GM19452 (cell line): Measurements from ENCODE around the gene KIRREL1.

Experiments
- ATAC-seq: cut with Tn5 transposase; IDR thresholded peaks from one replicate; pipeline ENCODE4 v1.9.1; 2021; ENCODE audit not compliant: unreplicated experiment

The KIRREL1 gene

GRCh38 chr1:158027508-158027907 is 34.1 kb downstream of the KIRREL1 start:
- no peak for ATAC-seq

- ATAC-seq, result no peak
Measured at GRCh38 chr1:158028969-158029368, 35.5 kb downstream of the KIRREL1 start.

GRCh38 chr1:158035014-158035413 is 41.6 kb downstream of the KIRREL1 start:
- no peak for ATAC-seq

GRCh38 chr1:158035976-158036583 is 42.6 kb downstream of the KIRREL1 start:
- ATAC-seq, result no peak

- no peak for ATAC-seq
Measured at GRCh38 chr1:158037008-158037865, 43.8 kb downstream of the KIRREL1 start.

- ATAC-seq, result no peak
Measured at GRCh38 chr1:158037866-158038359, 44.5 kb downstream of the KIRREL1 start.

- ATAC-seq, result no peak
Measured at GRCh38 chr1:158038793-158039192, 45.3 kb downstream of the KIRREL1 start.

GRCh38 chr1:158039380-158039779 is 45.9 kb downstream of the KIRREL1 start:
- no peak for ATAC-seq

GRCh38 chr1:158040323-158040722 is 46.9 kb downstream of the KIRREL1 start:
- no peak for ATAC-seq

- ATAC-seq, result no peak
Measured at GRCh38 chr1:158043232-158043631, 49.8 kb downstream of the KIRREL1 start.

GRCh38 chr1:158045639-158046038 is 52.2 kb downstream of the KIRREL1 start:
- ATAC-seq, result no peak

- ATAC-seq, result no peak
Measured at GRCh38 chr1:158046715-158047510, 53.5 kb downstream of the KIRREL1 start.

GRCh38 chr1:158048371-158049067 is 55.1 kb downstream of the KIRREL1 start:
- ATAC-seq, result no peak

- no peak for ATAC-seq
Measured at GRCh38 chr1:158049853-158050252, 56.4 kb downstream of the KIRREL1 start.

GRCh38 chr1:158053276-158053675 is 59.8 kb downstream of the KIRREL1 start:
- no peak for ATAC-seq

- no peak for ATAC-seq
Measured at GRCh38 chr1:158054721-158055120, 61.3 kb downstream of the KIRREL1 start.

GRCh38 chr1:158055854-158056253 is 62.4 kb downstream of the KIRREL1 start:
- no peak for ATAC-seq

- no peak for ATAC-seq
Measured at GRCh38 chr1:158056498-158056897, 63.1 kb downstream of the KIRREL1 start.

- no peak for ATAC-seq
Measured at GRCh38 chr1:158058237-158058985, 65.0 kb downstream of the KIRREL1 start.

GRCh38 chr1:158059984-158060383 is 66.5 kb downstream of the KIRREL1 start:
- ATAC-seq, result no peak
